HS-27A (cell line): ENCODE data around the gene TMEM222.
"Not testable (repeated sequence)": the region's sequence is repeated elsewhere in the genome, so short reads cannot be mapped to it uniquely, and the experiment has no call there.

ENCODE experiments used
- DNase-seq: peaks from one replicate; pipeline ENCODE4 v3.0.0-alpha.2; 2012; ENCODE audit warnings: low read depth, missing footprints

Gene TMEM222

GRCh38 chr1:27321813-27322568 is at the start of gene TMEM222:
TSS of gene TMEM222 (plus strand) at chr1:27322163. CDS start at chr1:27322198, 35 bp downstream.
- peak; percentile 86 for DNase-seq

GRCh38 chr1:27274204-27274603 is 47.8 kb upstream of the TMEM222 start:
- no peak for DNase-seq

- no peak for DNase-seq
Measured at GRCh38 chr1:27275696-27276095, 46.3 kb upstream of the TMEM222 start.

GRCh38 chr1:27284425-27285273 is 37.3 kb upstream of the TMEM222 start:
- DNase-seq = peak; percentile 62

- DNase-seq = no peak
Measured at GRCh38 chr1:27285274-27285660, 36.7 kb upstream of the TMEM222 start.

- not testable (repeated sequence) for DNase-seq
Measured at GRCh38 chr1:27285821-27286220, 36.1 kb upstream of the TMEM222 start.

- DNase-seq = not testable (repeated sequence)
Measured at GRCh38 chr1:27289125-27289524, 32.8 kb upstream of the TMEM222 start.

- DNase-seq = no peak
Measured at GRCh38 chr1:27290581-27290980, 31.4 kb upstream of the TMEM222 start.

- no peak for DNase-seq
Measured at GRCh38 chr1:27292106-27292505, 29.9 kb upstream of the TMEM222 start.

GRCh38 chr1:27293915-27294314 is 28.0 kb upstream of the TMEM222 start:
- no peak for DNase-seq

- no peak for DNase-seq
Measured at GRCh38 chr1:27296773-27297291, 25.1 kb upstream of the TMEM222 start.

GRCh38 chr1:27297903-27298302 is 24.1 kb upstream of the TMEM222 start:
- no peak for DNase-seq

- no peak for DNase-seq
Measured at GRCh38 chr1:27298632-27299384, 23.2 kb upstream of the TMEM222 start.

- peak; percentile 66 for DNase-seq
Measured at GRCh38 chr1:27299385-27300271, 22.3 kb upstream of the TMEM222 start.

- DNase-seq = peak; percentile 61
Measured at GRCh38 chr1:27300341-27301051, 21.5 kb upstream of the TMEM222 start.

GRCh38 chr1:27301052-27301422 is 20.9 kb upstream of the TMEM222 start:
- DNase-seq = no peak

- no peak for DNase-seq
Measured at GRCh38 chr1:27301582-27302199, 20.3 kb upstream of the TMEM222 start.

GRCh38 chr1:27302612-27303011 is 19.4 kb upstream of the TMEM222 start:
- no peak for DNase-seq

GRCh38 chr1:27303509-27303908 is 18.5 kb upstream of the TMEM222 start:
- no peak for DNase-seq

GRCh38 chr1:27306071-27306470 is 15.9 kb upstream of the TMEM222 start:
- DNase-seq = no peak
